ENCODE data around the gene CTNNA2. TPM values are rescaled to one million over a fixed set of nuclear protein-coding genes. Genes with fewer than 3 reads are reported as not detected.

CTNNA2 gene
- polyA plus RNA-seq, 1 of the 3 experiments (the other 2 are of a cell fraction): 0.30 TPM

- H3K9ac ChIP-seq: no peak overlapping the region
- H3K9me3 ChIP-seq: no peaks in the 10 kb centered on the region
- no peaks in the 10 kb centered on the region for H3K27me3 ChIP-seq (ENCODE audit: insufficient read depth)
- no peaks in the 10 kb centered on the region for H3K79me2 ChIP-seq (ENCODE audit: insufficient read depth)
- H3K4me3 ChIP-seq (ENCODE audit: low read depth in 2 of 2, low read length in 1 of 2): no peak overlapping the region
- H4K20me1 ChIP-seq (ENCODE audit: insufficient read depth): no peaks in the 10 kb centered on the region
- no peaks in the 10 kb centered on the region for H3K4me1 ChIP-seq (ENCODE audit: control insufficient read depth in 1 of 2, insufficient read depth in 2 of 2, low read depth in 1 of 2, low read length in 1 of 2)
- no peaks in the 10 kb centered on the region for H3K36me3 ChIP-seq (replicated peaks in 1 of 2; ENCODE audit: control insufficient read depth in 1 of 2, insufficient read depth in 2 of 2, low read length in 1 of 2)
- no peak overlapping the region for H3K27ac ChIP-seq (ENCODE audit: low read depth in 2 of 2, low read length in 1 of 2)
- TF ChIP-seq ELF1 (IDR thresholded peaks at IDR 0.05): no peak
- TF ChIP-seq JUND (IDR thresholded peaks at IDR 0.05): no peak
- H3K4me2 ChIP-seq: no peak overlapping the region
- ChIA-PET POLR2A (no interaction called here), CTCF (no interaction called here)
- DNase-seq: no peak
- H3K9me2 ChIP-seq: no peaks in the 10 kb centered on the region
- 7% methylated on average over 4 of the region's 4 CpGs for WGBS (ENCODE audit: low lambda C conversion rate)
- no peaks in the 10 kb centered on the region for H3F3A ChIP-seq (replicated peaks; ENCODE audit: insufficient read depth)
- no peak overlapping the region for H2AFZ ChIP-seq (ENCODE audit: low read depth)
Measured at GRCh38 chr2:80634590-80634989, 1121.7 kb downstream of the CTNNA2 start.

GRCh38 chr2:80638783-80639182 lies 1125.9 kb downstream of the CTNNA2 start:
- no peak for DNase-seq
- 45% methylated on average over 1 of the region's 1 CpG for WGBS (ENCODE audit: low lambda C conversion rate)
- no peaks in the 10 kb centered on the region for H3K9me2 ChIP-seq
- no peaks in the 10 kb centered on the region for H3K4me1 ChIP-seq (ENCODE audit: control insufficient read depth in 1 of 2, insufficient read depth in 2 of 2, low read depth in 1 of 2, low read length in 1 of 2)
- no peaks in the 10 kb centered on the region for H3F3A ChIP-seq (replicated peaks; ENCODE audit: insufficient read depth)
- TF ChIP-seq USF1 (IDR thresholded peaks at IDR 0.05; ENCODE audit: borderline replicate concordance, low read depth): no peak
- TF ChIP-seq ZBTB33 (IDR thresholded peaks at IDR 0.05; ENCODE audit: borderline replicate concordance, low read depth): no peak
- no peak for TF ChIP-seq EZH2phosphoT487 (IDR thresholded peaks at IDR 0.05; ENCODE audit: borderline replicate concordance, low read depth)
- TF ChIP-seq RXRA (IDR thresholded peaks at IDR 0.05; ENCODE audit: borderline replicate concordance, low read depth): no peak
- no peak for TF ChIP-seq CHD2 (IDR thresholded peaks at IDR 0.05; ENCODE audit: low read length, partially characterized antibody)
- TF ChIP-seq POLR2AphosphoS5 (IDR thresholded peaks at IDR 0.05; ENCODE audit: low read depth, low read length): no peak
- no peak for TF ChIP-seq FOXM1 (IDR thresholded peaks at IDR 0.05; ENCODE audit: low read depth)
- TF ChIP-seq SMC3 (IDR thresholded peaks at IDR 0.05; ENCODE audit: low read depth, low read length): no peak
- no peak for TF ChIP-seq NFIC (IDR thresholded peaks at IDR 0.05; ENCODE audit: borderline replicate concordance)
- TF ChIP-seq RFX5 (IDR thresholded peaks at IDR 0.05; ENCODE audit: low read length): no peak
- TF ChIP-seq EP300 (IDR thresholded peaks at IDR 0.05; ENCODE audit: borderline replicate concordance in 1 of 2, low read depth in 1 of 2, low read length in 1 of 2): no peak
- TF ChIP-seq NRF1 (IDR thresholded peaks at IDR 0.05; ENCODE audit: low read depth, low read length): no peak
- no peak for TF ChIP-seq SIN3A (IDR thresholded peaks at IDR 0.05; ENCODE audit: borderline replicate concordance, low read depth, low read length)
- no peak for TF ChIP-seq PBX3 (IDR thresholded peaks at IDR 0.05)
- no peak for TF ChIP-seq ELF1 (IDR thresholded peaks at IDR 0.05)
- no peak for TF ChIP-seq FOSL2 (IDR thresholded peaks at IDR 0.05; ENCODE audit: borderline replicate concordance, low read depth)
- no peak for TF ChIP-seq MXI1 (IDR thresholded peaks at IDR 0.05; ENCODE audit: low read depth, low read length)
- TF ChIP-seq GABPA (IDR thresholded peaks at IDR 0.05; ENCODE audit: low read depth): no peak
- no peaks in the 10 kb centered on the region for H3K9me3 ChIP-seq
- H3K36me3 ChIP-seq (replicated peaks in 1 of 2; ENCODE audit: control insufficient read depth in 1 of 2, insufficient read depth in 2 of 2, low read length in 1 of 2): no peaks in the 10 kb centered on the region
- H3K4me2 ChIP-seq: no peak overlapping the region
- H3K27ac ChIP-seq (ENCODE audit: low read depth in 2 of 2, low read length in 1 of 2): no peak overlapping the region
- H3K79me2 ChIP-seq (ENCODE audit: insufficient read depth): no peaks in the 10 kb centered on the region
- H2AFZ ChIP-seq (ENCODE audit: low read depth): no peak overlapping the region
- CTCF ChIA-PET: no interaction called here
- no peaks in the 10 kb centered on the region for H4K20me1 ChIP-seq (ENCODE audit: insufficient read depth)
- no peak overlapping the region for H3K9ac ChIP-seq
- H3K4me3 ChIP-seq (ENCODE audit: low read depth in 2 of 2, low read length in 1 of 2): no peak overlapping the region
- POLR2A ChIA-PET: no interaction called here
- H3K27me3 ChIP-seq (ENCODE audit: insufficient read depth): no peaks in the 10 kb centered on the region

Measured in SK-N-SH (cell line).